Colon (tissue), 2 donors: ENCODE measurements around the gene COQ8A.

Experiments
- FAIRE-seq: peaks from 2 replicates; lab custom pipeline; 2012; peaks lifted over from hg19 to GRCh38; lab: Jason Lieb, UNC
- donor health status: control.
- donor health status: control.

Gene COQ8A

GRCh38 chr1:227032396-227032795 is 92.3 kb downstream of the COQ8A start:
- no peak for FAIRE-seq

GRCh38 chr1:227033880-227034279 is 93.8 kb downstream of the COQ8A start:
- no peak for FAIRE-seq

- FAIRE-seq: no peak
Measured at GRCh38 chr1:227035316-227035715, 95.2 kb downstream of the COQ8A start.

GRCh38 chr1:227037121-227037520 is 97.0 kb downstream of the COQ8A start:
- no peak for FAIRE-seq
